GM18519 (cell line): Measurements from ENCODE around the gene PRDX5.

Experiments used
- ATAC-seq: cut with Tn5 transposase; IDR thresholded peaks from one replicate; pipeline ENCODE4 v1.9.1; 2021; ENCODE audit warnings: mild to moderate bottlenecking, moderate library complexity; ENCODE audit not compliant: unreplicated experiment, low FRiP score

The PRDX5 gene

DNA sequence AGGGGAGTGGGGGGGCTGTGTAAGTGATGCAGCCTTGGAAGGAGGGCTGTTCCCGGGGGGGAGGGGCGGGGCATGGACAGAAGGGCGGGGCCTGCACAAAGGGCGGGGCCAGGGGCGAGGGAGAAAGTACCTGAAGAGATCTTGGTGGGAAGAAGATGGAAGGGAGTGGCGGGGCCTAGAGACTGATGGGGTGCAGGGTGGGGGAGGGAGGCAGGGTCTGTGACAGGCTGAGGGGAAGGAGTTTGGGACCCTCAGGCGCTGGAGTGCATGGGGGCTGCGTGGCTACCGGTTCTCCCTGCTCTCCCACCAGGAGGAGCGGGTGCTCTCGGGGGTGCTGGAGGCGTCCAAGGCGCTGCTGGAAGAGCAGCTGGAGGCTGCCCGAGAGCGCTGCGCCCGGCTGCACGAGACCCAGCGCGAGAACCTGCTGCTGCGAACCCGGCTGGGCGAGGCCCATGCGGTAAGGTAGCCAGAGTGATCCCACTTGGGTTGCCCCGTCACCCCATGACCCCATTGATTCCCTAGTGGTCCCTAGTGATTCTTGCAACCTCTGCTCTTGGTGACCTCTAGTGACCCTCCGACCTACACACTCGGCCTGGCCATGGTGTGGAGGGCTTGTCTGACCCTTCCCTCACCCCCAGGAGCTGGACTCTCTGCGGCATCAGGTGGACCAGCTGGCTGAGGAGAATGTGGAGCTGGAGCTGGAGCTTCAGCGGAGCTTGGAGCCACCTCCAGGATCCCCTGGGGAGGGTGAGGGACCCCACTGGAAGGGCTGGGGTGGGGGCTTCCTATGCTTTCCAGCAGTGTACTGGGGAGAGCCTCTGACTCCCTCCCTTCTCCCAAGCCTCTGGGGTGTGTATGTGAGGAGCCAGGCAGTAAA lies 25.2 kb downstream of the PRDX5 start:
- no peak for ATAC-seq

DNA sequence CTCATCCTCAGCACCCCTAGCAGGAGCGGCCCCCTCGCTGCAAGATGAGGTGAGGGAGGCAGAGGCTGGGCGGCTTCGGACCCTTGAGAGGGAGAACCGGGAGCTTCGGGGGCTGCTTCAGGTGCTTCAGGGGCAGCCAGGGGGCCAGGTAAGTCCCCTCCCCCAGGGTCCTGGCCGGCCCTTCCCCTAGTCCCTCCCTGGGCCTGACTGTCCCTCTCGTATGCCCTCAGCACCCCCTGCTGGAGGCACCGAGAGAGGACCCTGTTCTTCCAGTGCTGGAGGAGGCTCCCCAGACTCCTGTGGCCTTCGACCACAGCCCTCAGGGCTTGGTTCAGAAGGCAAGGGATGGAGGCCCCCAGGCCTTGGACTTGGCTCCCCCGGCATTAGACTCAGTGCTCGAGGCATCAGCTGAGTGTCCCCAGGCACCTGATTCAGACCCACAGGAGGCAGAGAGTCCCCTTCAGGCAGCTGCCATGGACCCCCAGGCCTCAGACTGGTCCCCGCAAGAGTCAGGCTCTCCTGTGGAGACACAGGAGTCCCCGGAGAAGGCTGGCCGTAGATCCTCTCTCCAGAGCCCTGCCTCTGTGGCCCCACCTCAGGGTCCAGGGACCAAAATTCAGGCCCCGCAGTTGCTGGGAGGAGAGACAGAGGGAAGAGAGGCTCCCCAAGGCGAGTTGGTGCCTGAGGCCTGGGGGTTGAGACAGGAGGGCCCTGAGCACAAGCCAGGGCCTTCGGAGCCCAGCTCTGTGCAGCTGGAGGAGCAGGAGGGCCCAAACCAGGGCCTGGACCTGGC lies 26.0 kb downstream of the PRDX5 start:
- no peak for ATAC-seq

- no peak for ATAC-seq
These were observed 26.9 kb downstream of the PRDX5 start for GRCh38 chr11:64344787-64345186.

DNA sequence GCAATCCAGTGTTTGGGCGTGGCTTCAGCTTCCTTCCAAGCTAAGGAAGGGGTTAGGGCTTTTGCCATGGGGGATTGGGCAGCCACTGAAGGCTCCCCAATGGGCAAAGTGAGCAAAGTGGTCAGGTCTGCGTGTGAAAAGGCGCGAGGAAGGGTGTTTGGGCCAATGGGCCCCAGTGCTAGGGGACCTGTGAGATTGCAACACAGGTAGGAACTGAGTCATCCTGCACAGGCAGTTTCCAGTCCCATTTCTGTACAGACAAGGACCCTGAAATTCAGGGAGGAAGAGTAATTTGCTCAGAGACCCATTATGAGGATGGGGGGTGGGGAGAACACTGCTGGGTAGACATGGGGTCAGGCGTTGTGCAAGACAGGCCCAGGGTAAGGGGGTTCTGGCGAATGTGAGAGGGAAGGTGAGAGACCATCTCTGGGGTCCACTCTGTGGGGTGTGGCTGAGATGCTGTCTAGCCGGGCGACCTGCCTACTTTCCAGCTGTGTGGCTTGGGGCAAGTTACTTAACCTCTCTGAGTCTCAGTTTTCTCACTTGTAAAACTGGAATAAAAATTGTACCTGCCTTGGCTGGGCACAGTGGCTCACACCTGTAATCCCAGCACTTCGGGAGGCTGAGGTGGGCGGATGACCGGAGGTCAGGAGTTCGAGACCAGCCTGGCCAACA lies 29.4 kb downstream of the PRDX5 start:
- ATAC-seq, result no peak

GRCh38 chr11:64348383-64349024 lies 30.6 kb downstream of the PRDX5 start:
- no peak for ATAC-seq

DNA sequence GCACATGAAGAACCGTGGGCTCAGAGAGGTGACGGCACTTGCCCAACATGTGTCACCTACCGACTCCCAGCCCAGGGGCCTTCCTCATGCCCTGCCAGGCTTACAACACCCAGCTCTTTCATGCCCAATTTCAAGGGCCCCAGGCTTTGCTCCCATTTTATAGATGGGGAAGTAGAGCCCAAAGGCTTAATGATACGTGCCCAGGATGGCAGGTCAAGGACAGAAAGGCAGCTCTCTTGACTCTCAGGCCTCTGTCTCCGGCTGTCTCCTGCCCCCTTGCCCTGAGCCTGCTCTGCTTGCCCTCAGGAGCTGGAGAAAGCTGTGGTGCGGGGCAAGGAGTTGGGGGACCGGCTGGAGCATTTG lies 31.1 kb downstream of the PRDX5 start:
- no peak for ATAC-seq

DNA sequence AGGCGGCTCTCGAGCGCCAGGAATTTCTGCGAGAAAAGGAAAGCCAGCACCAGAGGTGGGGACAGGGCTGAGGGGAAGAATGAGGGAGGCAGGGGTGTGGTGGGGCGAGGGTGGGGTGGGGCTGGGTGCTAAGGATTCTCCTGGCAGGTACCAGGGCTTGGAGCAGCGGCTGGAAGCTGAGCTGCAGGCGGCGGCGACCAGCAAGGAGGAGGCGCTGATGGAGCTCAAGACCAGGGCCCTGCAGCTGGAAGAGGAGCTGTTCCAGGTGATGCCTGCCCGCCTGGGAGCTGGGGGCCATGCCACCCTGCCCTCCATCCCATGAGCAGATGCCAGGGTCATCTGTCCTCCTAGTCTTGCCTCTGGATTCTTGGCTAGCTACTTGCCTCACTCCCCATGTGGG lies 31.5 kb downstream of the PRDX5 start:
- ATAC-seq, result no peak

DNA sequence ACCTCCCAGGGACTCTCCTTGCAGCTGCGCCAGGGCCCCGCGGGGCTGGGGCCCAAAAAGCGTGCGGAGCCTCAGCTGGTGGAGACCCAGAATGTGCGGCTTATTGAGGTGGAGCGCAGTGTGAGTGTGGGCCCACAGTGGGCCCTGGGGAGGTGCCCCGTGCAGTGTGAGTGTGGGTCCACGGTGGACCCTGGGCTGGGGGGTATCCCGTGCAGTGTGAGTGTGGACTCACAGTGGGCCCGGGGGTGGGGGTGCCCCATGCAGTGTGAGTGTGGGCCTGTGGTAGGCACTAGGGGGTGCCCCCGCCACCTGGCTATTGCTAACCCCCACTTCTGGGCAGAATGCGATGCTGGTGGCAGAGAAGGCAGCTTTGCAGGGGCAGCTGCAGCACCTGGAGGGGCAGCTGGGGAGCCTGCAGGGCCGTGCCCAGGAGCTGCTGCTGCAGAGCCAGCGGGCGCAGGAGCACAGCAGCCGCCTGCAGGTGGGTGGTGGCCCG lies 33.3 kb downstream of the PRDX5 start:
- no peak for ATAC-seq

GRCh38 chr11:64352099-64352994 lies 34.4 kb downstream of the PRDX5 start:
- ATAC-seq, result no peak

- ATAC-seq, result no peak
These were observed 35.2 kb downstream of the PRDX5 start for GRCh38 chr11:64352995-64353714.

DNA sequence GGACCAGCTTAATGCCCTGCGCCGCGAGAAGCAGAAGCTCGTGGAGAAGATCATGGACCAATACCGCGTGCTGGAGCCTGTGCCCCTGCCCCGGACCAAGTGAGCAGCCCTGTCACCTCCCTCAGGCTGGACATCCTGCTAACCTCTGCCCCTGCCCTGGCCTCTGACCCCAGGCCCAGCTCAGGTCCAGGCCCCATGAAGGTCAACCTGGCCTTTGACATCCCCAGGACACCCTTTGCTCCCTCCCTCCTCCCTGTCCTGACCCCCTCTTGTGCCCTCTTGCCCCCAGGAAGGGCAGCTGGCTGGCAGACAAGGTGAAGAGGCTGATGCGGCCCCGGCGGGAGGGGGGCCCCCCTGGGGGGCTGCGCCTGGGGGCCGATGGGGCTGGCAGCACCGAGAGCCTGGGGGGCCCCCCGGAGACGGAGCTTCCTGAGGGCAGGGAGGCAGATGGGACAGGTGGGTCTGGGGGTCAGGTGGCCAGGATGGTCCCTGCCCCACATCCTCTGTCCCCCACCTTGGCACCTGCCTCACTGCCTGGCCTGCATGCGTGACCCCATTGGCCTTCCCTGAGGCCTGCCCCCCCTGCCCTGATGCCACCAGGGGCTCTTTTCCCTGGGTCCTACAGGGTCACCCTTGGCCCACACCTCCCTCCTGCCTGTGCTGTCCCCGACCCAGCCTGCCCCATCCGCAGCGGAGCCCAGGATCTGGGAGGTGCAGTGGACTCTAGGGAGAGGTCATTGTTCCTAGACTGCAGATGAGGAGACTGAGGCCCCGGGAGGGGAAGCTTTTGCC lies 36.0 kb downstream of the PRDX5 start:
- ATAC-seq, result no peak

DNA sequence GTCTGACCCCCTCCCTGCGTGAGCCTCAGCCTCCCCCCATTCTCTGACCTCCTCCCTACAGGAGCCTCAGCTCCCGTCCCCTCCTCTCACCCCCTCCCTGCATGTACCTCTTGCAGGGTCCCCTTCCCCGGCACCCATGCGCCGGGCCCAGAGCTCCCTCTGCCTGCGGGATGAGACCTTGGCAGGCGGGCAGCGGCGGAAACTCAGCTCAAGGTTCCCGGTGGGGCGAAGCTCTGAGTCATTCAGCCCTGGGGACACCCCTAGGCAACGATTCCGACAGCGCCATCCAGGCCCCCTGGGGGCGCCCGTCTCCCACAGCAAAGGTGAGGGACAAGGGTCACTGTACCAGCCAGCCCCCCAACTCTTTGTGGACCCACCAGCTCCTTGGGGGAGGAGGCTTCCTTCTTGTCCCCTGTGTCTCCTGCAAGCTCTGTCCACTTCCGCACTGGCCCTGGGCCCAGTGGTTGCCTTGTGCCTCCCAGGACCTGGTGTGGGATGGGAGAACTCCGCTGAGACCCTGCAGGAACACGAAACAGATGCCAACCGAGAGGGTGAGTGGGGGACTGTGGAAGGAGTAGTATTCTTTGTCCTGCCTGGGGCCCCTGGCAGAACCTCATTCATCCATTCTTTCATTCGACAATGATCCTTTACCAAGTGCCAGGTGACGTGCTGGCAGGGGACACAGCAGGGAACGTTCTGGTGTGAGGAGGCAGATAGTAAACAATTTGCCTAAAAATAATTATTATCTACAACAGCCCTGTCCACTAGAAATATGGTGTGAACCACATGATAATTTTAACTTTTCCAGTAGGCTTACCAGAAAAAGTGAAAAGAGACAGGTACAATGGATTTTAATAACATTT lies 37.4 kb downstream of the PRDX5 start:
- no peak for ATAC-seq

DNA sequence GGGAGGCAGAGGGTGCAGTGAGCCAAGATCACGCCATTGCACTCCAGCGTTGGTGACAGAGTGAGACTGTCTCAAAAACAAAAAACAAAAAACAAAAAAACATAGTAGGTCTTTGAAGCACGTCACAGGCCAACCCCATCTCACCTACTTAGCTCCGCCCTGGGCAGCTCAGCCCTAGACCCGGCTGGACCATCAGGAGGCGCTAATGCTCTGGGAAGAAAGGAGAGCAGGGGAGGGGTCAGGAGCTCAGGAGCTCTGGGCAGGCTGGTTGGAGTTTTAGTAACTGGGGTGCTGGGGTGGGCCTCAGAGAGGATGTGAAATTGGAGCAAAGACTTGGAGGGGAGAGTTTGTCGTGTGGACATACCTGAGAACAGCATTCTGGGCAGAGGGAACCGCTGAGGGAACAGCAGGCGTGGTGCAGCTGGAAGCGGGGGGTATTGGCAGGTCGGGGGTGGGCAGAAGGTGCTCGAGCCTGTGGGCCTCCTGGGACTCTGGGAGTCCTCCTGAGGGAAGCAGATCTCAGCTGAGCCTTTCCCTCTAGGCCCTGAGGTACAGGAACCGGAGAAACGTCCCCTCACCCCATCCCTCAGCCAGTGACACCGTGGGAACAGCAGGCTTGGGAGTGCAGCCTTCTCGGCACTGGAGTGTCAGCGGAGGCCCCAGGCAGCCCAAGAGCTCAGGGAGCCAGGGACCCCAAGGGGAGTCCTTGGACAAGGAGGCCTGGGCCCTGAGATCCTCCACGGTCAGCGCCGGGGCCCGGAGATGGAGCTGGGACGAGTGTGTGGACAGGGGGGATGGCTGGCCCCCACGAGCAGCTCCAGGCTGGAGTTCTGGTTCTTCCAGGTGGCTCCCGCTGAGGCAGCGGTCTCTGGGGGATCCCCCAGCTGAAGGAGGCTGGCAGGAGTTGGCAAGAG lies 38.8 kb downstream of the PRDX5 start:
- no peak for ATAC-seq

- ATAC-seq, result no peak
These were observed 39.5 kb downstream of the PRDX5 start for GRCh38 chr11:64357446-64357845.

DNA sequence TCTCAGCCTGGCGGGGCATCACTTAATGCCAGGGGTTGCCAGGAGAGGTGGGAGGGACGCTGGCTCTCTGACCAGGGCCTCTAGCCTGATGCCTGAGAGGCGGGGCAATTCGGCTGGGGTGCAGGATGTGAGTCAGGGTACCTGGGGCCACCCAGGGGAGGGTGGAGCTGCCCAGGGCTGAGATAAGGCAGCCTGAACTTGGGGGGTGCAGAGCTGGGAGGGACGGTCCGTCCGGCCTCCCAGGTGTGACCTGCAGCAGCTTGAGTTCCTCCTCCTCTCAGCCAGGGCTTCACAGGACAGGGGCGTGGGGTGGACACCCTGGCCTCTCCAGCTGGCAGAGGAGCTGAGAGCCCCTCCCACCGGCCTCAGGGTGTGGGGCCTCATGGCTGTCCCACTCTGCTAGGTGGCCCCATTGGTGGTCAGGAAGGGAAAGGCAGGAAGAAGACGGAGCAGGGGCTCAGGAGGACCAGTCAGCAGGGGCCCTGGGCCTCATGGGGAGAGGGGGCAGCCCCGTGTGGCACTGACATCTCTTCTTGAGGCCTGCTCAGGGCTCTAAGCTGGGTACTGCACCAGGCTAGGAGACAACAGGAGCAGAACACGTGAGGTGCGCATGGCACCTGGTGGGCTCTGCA lies 40.1 kb downstream of the PRDX5 start:
- no peak for ATAC-seq

GRCh38 chr11:64358536-64358906 lies 40.6 kb downstream of the PRDX5 start:
- no peak for ATAC-seq
